PC-9 (cell line): Measurements from ENCODE around the gene AGAP3. TPM values are rescaled to one million over a fixed set of nuclear protein-coding genes. Genes with fewer than 3 reads are reported as not detected.

ENCODE experiments used
- BruUV-seq: library from RNA; stranded (reverse); fragments of 400-500 nt; replicated peaks from 2 replicates; lab custom pipeline; 2021; lab: Mats Ljungman, UMichigan
- CTCF ChIA-PET: fragments of 300-600 bp; sonication (Branson Sonifier 250); formaldehyde crosslinking; loops from one replicate; lab custom pipeline; 2022; ENCODE audit warnings: antibody characterized with exemption; lab: Charles Lee
- POLR2A ChIA-PET: fragments of 300-600 bp; sonication (Branson Sonifier 250); formaldehyde crosslinking; loops from one replicate; lab custom pipeline; 2022; ENCODE audit warnings: antibody characterized with exemption; ENCODE audit not compliant: unreplicated experiment; lab: Charles Lee
- DNase-seq, 2 experiments: peaks; one replicate each; pipeline versions ENCODE4 v3.0.0 to v3.0.0-alpha.2; 2015 to 2022; ENCODE audit warnings: mixed read lengths in 1 of 2
- H2AFZ ChIP-seq: fragments of 200-600 bp; sonication (generic); 2 replicates; pipeline ENCODE4 v1.8.1; 2017; ENCODE audit warnings: antibody characterized with exemption
- H3F3A ChIP-seq: fragments of 200-600 bp; sonication (generic); 2 replicates; pipeline ENCODE4 v1.8.1; 2017; ENCODE audit warnings: antibody characterized with exemption, mild to moderate bottlenecking, low read depth; ENCODE audit not compliant: insufficient read depth
- H3K27ac ChIP-seq: fragments of 200-600 bp; sonication (generic); 2 replicates; pipeline ENCODE4 v1.6.1; 2016; ENCODE audit warnings: mixed run types
- H3K27me3 ChIP-seq: fragments of 200-600 bp; sonication (generic); 2 replicates; pipeline ENCODE4 v1.6.1; 2016; ENCODE audit warnings: low read depth, mixed run types; ENCODE audit not compliant: insufficient read depth
- H3K36me3 ChIP-seq: fragments of 200-600 bp; sonication (generic); 2 replicates; pipeline ENCODE4 v1.6.1; 2016; ENCODE audit warnings: low read depth, mixed run types
- H3K4me1 ChIP-seq: fragments of 200-600 bp; sonication (generic); replicated peaks from 2 replicates; pipeline ENCODE4 v1.6.1; 2016; ENCODE audit warnings: mixed run types; ENCODE audit not compliant: insufficient read depth
- H3K4me2 ChIP-seq: fragments of 200-600 bp; sonication (generic); 2 replicates; pipeline ENCODE4 v1.6.1; 2017; ENCODE audit warnings: mixed run types
- H3K4me3 ChIP-seq: fragments of 200-600 bp; sonication (generic); 2 replicates; pipeline ENCODE4 v1.6.1; 2016; ENCODE audit warnings: mixed run types
- H3K79me2 ChIP-seq: fragments of 200-600 bp; sonication (generic); 2 replicates; pipeline ENCODE4 v1.6.1; 2017; ENCODE audit warnings: low read depth, mixed run types
- H3K9me2 ChIP-seq: fragments of 200-600 bp; sonication (generic); 2 replicates; pipeline ENCODE4 v1.8.1; 2017; ENCODE audit warnings: mild to moderate bottlenecking; ENCODE audit not compliant: insufficient read depth
- H3K9me3 ChIP-seq: fragments of 200-600 bp; sonication (generic); 2 replicates; pipeline ENCODE4 v1.8.1; 2016; ENCODE audit warnings: low read depth; ENCODE audit not compliant: insufficient read depth
- H4K20me1 ChIP-seq: fragments of 200-600 bp; sonication (generic); 2 replicates; pipeline ENCODE4 v1.8.1; 2017; ENCODE audit not compliant: insufficient read depth
- EZH2 ChIP-seq: fragments of 200-600 bp; sonication (generic); IDR thresholded peaks from 2 replicates; pipeline ENCODE4 v1.8.0; 2017; ENCODE audit warnings: antibody characterized with exemption, low read depth
- intact Hi-C: fragments of 100-400 bp; cut with micrococcal nuclease; formaldehyde crosslinking; loops from one replicate; pipeline ENCODE4 v1.10.0; 2022; ENCODE audit not compliant: unreplicated experiment
- total RNA-seq: library from RNA; stranded (reverse); gene quantifications from 2 replicates; pipeline ENCODE4 v1.2.3, GENCODE V29; 2021
- TF ChIP-seq, protein P1 (sequence below): fragments of 200-600 bp; sonication (generic); conservative IDR thresholded peaks from 2 replicates; pipeline ENCODE4 v1.6.1; 2017; ENCODE audit warnings: mixed run types, antibody characterized with exemption, mild to moderate bottlenecking, moderate library complexity

Gene AGAP3
- total RNA-seq, 1 experiment from 2014 or later = 103 TPM

DNA sequence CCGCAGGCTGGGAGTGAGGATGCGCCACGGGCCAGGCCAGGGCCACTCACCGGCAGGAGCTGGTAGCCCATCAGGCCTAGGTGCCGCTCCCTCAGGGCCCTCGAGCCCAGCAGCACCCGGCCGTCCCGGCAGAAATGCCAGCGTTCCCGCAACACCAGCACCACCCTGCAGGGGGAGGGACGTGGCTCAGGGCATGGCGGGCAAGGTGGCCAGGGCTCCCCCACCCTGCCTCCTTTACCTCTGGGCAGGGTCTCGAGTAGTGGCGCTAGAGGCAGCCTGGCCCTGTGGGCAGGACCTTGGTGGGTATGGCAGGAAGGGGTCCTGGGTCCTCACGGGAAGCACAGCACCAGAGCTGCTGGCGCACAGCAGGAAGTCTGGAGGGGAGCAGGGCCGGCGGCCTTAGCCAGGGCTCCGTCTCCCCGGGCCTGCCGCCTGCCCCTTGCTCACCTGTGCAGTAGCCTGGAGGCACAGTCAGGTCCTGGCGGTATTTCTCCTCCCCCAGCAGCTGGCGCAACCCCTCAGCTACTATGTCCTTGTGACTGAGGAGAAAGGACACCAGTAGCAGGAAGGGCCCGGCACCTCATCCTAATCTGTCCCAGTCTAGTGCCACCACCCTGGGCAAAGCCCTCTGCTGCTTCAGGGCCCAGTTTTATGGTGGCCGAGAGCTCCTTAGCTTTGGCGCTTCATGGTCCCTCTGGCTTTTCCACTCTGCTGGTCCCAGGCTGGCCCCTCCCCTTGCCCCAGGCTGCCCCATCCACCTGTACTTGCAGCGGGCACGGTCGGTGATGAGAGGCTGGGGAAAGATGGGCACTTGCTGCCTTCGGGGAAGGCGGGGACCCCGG is 9.2 kb upstream of the AGAP3 start:
- BruUV-seq = no TSS peak
- no peak overlapping the region for H2AFZ ChIP-seq
- no peak overlapping the region for H3K27ac ChIP-seq
- no peaks in the 10 kb centered on the region for H3K27me3 ChIP-seq
- peaks cover 3% of the 10 kb centered on the region; the same call in 1 of the 2 replicates for H3K36me3 ChIP-seq
- H3K9me2 ChIP-seq = no peaks in the 10 kb centered on the region
- ChIA-PET CTCF (interaction anchor here (0.5 kb wide), 1 partner anchor 14 kb away, joined by 4 read pairs; no protein-coding TSS in a partner anchor), POLR2A (interaction anchor here (0.6 kb wide), 1 partner anchor 9 kb away, joined by 5 read pairs; no protein-coding TSS in a partner anchor)
- TF ChIP-seq, protein P1, sequence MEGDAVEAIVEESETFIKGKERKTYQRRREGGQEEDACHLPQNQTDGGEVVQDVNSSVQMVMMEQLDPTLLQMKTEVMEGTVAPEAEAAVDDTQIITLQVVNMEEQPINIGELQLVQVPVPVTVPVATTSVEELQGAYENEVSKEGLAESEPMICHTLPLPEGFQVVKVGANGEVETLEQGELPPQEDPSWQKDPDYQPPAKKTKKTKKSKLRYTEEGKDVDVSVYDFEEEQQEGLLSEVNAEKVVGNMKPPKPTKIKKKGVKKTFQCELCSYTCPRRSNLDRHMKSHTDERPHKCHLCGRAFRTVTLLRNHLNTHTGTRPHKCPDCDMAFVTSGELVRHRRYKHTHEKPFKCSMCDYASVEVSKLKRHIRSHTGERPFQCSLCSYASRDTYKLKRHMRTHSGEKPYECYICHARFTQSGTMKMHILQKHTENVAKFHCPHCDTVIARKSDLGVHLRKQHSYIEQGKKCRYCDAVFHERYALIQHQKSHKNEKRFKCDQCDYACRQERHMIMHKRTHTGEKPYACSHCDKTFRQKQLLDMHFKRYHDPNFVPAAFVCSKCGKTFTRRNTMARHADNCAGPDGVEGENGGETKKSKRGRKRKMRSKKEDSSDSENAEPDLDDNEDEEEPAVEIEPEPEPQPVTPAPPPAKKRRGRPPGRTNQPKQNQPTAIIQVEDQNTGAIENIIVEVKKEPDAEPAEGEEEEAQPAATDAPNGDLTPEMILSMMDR = peak; percentile 53
- TF ChIP-seq EZH2 = no peak
- H3K4me2 ChIP-seq = no peak overlapping the region
- DNase-seq = peak in 1 of 2 experiments; percentile 48
- peaks cover 8% of the 10 kb centered on the region; the same call in 1 of the 2 replicates for H4K20me1 ChIP-seq
- H3K4me1 ChIP-seq = peaks cover 14% of the 10 kb centered on the region
- peaks cover 56% of the 10 kb centered on the region for H3F3A ChIP-seq
- no peaks in the 10 kb centered on the region for H3K9me3 ChIP-seq
- H3K4me3 ChIP-seq = no peak overlapping the region
- intact Hi-C loops = no loop called here
- H3K79me2 ChIP-seq = peaks cover 27% of the 10 kb centered on the region

DNA sequence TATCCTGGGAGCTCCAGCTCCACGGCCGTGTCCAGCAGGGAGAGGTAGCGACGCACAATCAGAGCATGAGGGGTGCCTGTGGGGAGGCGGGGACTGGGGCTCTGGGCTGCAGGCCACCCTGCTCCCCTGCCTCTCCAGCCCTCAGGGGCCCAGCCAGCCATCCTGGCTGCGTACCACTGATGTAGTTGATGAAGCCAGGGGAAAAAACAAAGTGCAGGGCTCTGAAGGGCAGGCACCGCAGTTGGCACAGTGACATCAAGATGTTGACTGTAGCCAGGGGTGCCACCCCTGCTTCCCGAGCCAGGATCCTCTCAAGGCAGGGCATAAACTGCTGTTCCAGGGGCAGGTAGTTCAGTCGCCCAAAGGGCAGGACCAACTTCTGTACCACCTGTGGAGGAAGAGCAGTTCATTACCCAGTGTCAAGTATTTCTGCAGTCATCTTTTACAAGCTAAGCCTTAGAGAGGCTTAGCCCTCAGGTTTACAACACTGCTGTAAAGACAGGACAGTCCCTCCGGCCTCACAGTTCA is 8.5 kb upstream of the AGAP3 start:
- no peak for DNase-seq
- ChIA-PET CTCF (no interaction called here), POLR2A (interaction anchor here (0.7 kb wide), 1 partner anchor 12 kb away, joined by 3 read pairs; no protein-coding TSS in a partner anchor)
- no peak overlapping the region for H3K4me2 ChIP-seq
- TF ChIP-seq EZH2 = no peak
- TF ChIP-seq, protein P1 = no peak
- peaks cover 34% of the 10 kb centered on the region for H3K79me2 ChIP-seq
- H3K27ac ChIP-seq = no peak overlapping the region
- H3K27me3 ChIP-seq = no peaks in the 10 kb centered on the region
- peaks cover 8% of the 10 kb centered on the region; the same call in 1 of the 2 replicates for H4K20me1 ChIP-seq
- H3K4me1 ChIP-seq = peaks cover 19% of the 10 kb centered on the region
- peaks cover 58% of the 10 kb centered on the region for H3F3A ChIP-seq
- intact Hi-C loops = no loop called here
- H3K9me2 ChIP-seq = no peaks in the 10 kb centered on the region
- H2AFZ ChIP-seq = no peak overlapping the region
- no TSS peak for BruUV-seq
- H3K9me3 ChIP-seq = no peaks in the 10 kb centered on the region
- no peaks in the 10 kb centered on the region for H3K36me3 ChIP-seq
- H3K4me3 ChIP-seq = no peak overlapping the region

GRCh38 chr7:151078233-151079040 is 7.8 kb upstream of the AGAP3 start:
- Histone ChIP-seq H3F3A (peaks cover 58% of the 10 kb centered on the region), H4K20me1 (peaks cover 8% of the 10 kb centered on the region; the same call in 1 of the 2 replicates), H3K9me2 (no peaks in the 10 kb centered on the region), H3K36me3 (no peaks in the 10 kb centered on the region), H3K4me3 (no peak overlapping the region), H3K27ac (no peak overlapping the region), H3K4me1 (peaks cover 19% of the 10 kb centered on the region), H3K27me3 (no peaks in the 10 kb centered on the region), H3K9me3 (no peaks in the 10 kb centered on the region), H3K4me2 (no peak overlapping the region; the same call in 1 of the 2 replicates), H3K79me2 (peaks cover 38% of the 10 kb centered on the region), H2AFZ (no peak overlapping the region)
- no peak for DNase-seq
- ChIA-PET POLR2A (interaction anchor here (0.7 kb wide), 1 partner anchor 12 kb away, joined by 3 read pairs; no protein-coding TSS in a partner anchor), CTCF (no interaction called here)
- no TSS peak for BruUV-seq
- intact Hi-C loops = no loop called here
- TF ChIP-seq, protein P1 = no peak
- no peak for TF ChIP-seq EZH2
